Measurements from ENCODE around the gene TRRAP.

The TRRAP gene

DNA sequence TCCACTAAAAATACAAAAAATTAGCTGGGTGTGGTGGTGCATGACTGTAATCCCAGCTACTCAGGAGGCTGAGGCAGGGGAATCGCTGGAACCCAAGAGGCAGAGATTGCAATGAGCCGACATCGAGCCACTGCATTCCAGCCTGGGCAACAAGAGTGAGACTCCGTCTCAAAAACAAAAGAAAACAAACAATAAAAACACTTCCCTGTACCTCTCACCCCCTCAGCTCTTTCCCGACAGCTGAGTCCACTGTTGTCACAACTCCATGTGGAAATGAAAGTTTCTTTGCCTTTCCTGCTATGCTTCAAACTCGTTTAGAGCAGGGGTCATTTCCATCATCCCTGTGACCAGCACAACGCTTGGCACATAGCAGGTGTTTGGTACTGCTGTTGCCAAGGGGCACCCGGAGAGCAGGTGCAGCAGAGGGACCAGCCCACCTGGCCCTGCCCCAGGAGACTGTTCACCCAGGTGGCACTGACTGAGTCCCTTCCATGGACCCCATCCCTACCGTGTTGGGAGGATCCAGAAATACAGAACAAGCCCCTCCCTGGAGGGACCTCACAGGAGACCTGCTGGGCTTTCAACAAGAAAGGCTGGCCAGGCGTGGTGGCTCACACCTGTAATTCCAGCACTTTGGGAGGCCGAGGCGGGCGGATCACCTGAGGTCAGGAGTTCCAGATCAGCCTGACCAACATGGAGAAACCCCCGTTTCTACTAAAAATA lies 13.4 kb upstream of the TRRAP start:
- TF ChIP-seq CTCF (IDR thresholded peaks at IDR 0.05), result no peak
- H3K27ac ChIP-seq, result no peak overlapping the region
- no peaks in the 10 kb centered on the region for H3K36me3 ChIP-seq (ENCODE audit: control insufficient read depth, insufficient read depth, low read length)
- no peaks in the 10 kb centered on the region for H3K79me2 ChIP-seq
- no peak overlapping the region for H2AFZ ChIP-seq
- no peaks in the 10 kb centered on the region for H3K9me3 ChIP-seq (ENCODE audit: control insufficient read depth, low read length)
- no peak overlapping the region for H3K9ac ChIP-seq
- H3K4me1 ChIP-seq, result peaks cover 8% of the 10 kb centered on the region
- H3K4me3 ChIP-seq (ENCODE audit: low read depth, low read length), result no peak overlapping the region
- H3K4me2 ChIP-seq (ENCODE audit: low read length), result no peak overlapping the region
- H3K27me3 ChIP-seq (ENCODE audit: control insufficient read depth, insufficient read depth, low read length), result no peaks in the 10 kb centered on the region

- H2AFZ ChIP-seq, result no peak overlapping the region
- TF ChIP-seq CTCF (IDR thresholded peaks at IDR 0.05), result no peak
- H3K4me1 ChIP-seq, result peaks cover 8% of the 10 kb centered on the region
- H3K9ac ChIP-seq, result no peak overlapping the region
- H3K4me3 ChIP-seq (ENCODE audit: low read depth, low read length), result no peak overlapping the region
- no peak overlapping the region for H3K27ac ChIP-seq
- no peaks in the 10 kb centered on the region for H3K36me3 ChIP-seq (ENCODE audit: control insufficient read depth, insufficient read depth, low read length)
- H3K4me2 ChIP-seq (ENCODE audit: low read length), result no peak overlapping the region
- H3K27me3 ChIP-seq (ENCODE audit: control insufficient read depth, insufficient read depth, low read length), result no peaks in the 10 kb centered on the region
- H3K79me2 ChIP-seq, result no peaks in the 10 kb centered on the region
- no peaks in the 10 kb centered on the region for H3K9me3 ChIP-seq (ENCODE audit: control insufficient read depth, low read length)
Observed at GRCh38 chr7:98866351-98866750, 12.0 kb upstream of the TRRAP start.

DNA sequence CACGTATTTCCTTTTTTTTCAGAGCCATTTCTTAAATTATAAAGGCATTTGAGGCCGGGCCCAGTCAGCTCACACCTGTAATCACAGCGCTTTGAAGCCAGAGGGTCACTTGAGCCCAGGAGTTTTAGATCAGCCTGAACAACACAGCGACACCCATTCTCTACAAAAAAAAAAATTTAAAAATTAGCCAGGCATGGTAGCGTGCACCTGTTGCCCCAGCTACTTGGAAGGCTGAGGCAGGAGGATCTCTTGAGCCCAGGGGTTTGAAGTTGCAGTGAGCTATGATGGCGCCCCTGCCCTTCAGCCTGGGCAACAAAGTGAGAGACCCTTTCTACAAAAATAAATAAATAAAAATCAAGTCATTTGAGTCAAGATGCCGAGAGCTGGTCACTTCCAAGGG lies 11.6 kb upstream of the TRRAP start:
- Histone ChIP-seq H3K4me2 (ENCODE audit: low read length) (peak overlapping the region; percentile 51), H3K9me3 (ENCODE audit: control insufficient read depth, low read length) (no peaks in the 10 kb centered on the region), H3K4me1 (peaks cover 8% of the 10 kb centered on the region), H3K4me3 (ENCODE audit: low read depth, low read length) (no peak overlapping the region), H2AFZ (peak overlapping the region; percentile 79), H3K36me3 (ENCODE audit: control insufficient read depth, insufficient read depth, low read length) (no peaks in the 10 kb centered on the region), H3K27me3 (ENCODE audit: control insufficient read depth, insufficient read depth, low read length) (no peaks in the 10 kb centered on the region), H3K27ac (peak overlapping the region; percentile 80), H3K79me2 (no peaks in the 10 kb centered on the region), H3K9ac (no peak overlapping the region)
- no peak for TF ChIP-seq CTCF (IDR thresholded peaks at IDR 0.05)

DNA sequence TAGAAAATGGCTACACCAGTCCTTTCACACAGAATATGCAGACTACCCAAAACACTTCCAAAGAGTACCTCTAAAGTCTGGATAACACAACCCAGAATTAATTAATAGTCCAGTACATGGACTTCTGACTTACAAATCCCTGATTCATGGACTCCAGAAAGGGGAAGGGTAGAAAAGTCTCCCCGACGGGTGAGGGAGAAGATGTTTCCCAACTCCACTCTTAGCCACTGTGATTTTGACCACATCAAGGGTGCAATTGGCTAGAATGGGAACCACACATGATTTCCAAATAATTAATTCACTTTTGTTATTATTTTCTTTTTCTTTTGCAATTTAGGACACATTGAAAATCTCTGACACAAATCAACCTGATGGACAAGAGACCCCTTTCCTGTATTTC lies 9.9 kb upstream of the TRRAP start:
- Histone ChIP-seq H3K79me2 (no peaks in the 10 kb centered on the region), H3K4me3 (ENCODE audit: low read depth, low read length) (no peak overlapping the region), H3K9me3 (ENCODE audit: control insufficient read depth, low read length) (no peaks in the 10 kb centered on the region), H2AFZ (no peak overlapping the region), H3K4me1 (peaks cover 8% of the 10 kb centered on the region), H3K27me3 (ENCODE audit: control insufficient read depth, insufficient read depth, low read length) (no peaks in the 10 kb centered on the region), H3K27ac (no peak overlapping the region), H3K4me2 (ENCODE audit: low read length) (no peak overlapping the region), H3K36me3 (ENCODE audit: control insufficient read depth, insufficient read depth, low read length) (no peaks in the 10 kb centered on the region), H3K9ac (no peak overlapping the region)
- no peak for TF ChIP-seq CTCF (IDR thresholded peaks at IDR 0.05)

DNA sequence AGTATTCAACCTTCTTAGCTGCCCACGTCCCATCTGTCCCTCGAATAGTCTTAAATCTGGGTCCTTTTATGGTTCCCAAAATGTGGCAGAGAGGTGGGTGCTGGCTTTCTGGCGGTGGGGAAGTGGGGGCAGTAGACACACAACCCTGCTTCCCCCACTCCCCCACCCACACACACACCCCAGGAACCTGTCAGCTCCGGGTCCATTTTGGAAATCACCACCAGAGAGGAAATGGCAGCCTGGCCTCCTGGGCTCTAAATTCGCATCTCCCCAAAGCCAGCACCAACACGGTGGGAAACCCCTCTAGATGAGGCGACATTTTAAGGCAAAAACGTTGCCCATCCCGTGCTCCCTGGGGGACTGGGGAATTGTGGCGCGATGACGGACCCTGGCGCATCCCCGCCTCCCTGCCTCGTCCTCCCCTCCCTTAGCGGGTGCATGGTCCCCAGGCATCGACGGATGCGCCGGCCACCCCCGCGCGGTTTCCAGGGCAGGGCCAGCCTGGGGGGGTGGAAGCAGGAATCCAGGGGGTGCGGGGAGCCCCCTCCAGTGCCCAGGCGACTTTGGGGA lies 9.2 kb upstream of the TRRAP start:
- TF ChIP-seq CTCF (IDR thresholded peaks at IDR 0.05), result no peak
- Histone ChIP-seq H3K9me3 (ENCODE audit: control insufficient read depth, low read length) (no peaks in the 10 kb centered on the region), H3K27me3 (ENCODE audit: control insufficient read depth, insufficient read depth, low read length) (no peaks in the 10 kb centered on the region), H2AFZ (peak overlapping the region; percentile 85), H3K4me2 (ENCODE audit: low read length) (peak overlapping the region; percentile 74), H3K36me3 (ENCODE audit: control insufficient read depth, insufficient read depth, low read length) (no peaks in the 10 kb centered on the region), H3K79me2 (no peaks in the 10 kb centered on the region), H3K27ac (peak overlapping the region; percentile 9), H3K4me1 (peaks cover 8% of the 10 kb centered on the region), H3K9ac (no peak overlapping the region), H3K4me3 (ENCODE audit: low read depth, low read length) (no peak overlapping the region)

Data from parathyroid adenoma (tissue), 2 donors.